Thyroid gland (tissue), 4 donors: ENCODE results near the gene ANAPC2. TPM values are rescaled to one million over a fixed set of nuclear protein-coding genes. Genes with fewer than 3 reads are reported as not detected.
A peak's percentile ranks its signal among the peaks of the same experiment; 100 is the strongest.

ENCODE experiments used
- DNase-seq, 2 donors: peaks; one replicate each; pipeline ENCODE4 v3.0.0-alpha.2; 2019
- H3K27ac ChIP-seq, 3 donors: fragments of 200-600 bp; sonication (generic); 1 replicate in 2 of 3; 2 replicates in 1 of 3; pipeline ENCODE4 v1.5.1; 2016 to 2019; ENCODE audit warnings: mild to moderate bottlenecking in 1 of 3, moderate library complexity in 1 of 3
- H3K27me3 ChIP-seq: fragments of 200-600 bp; sonication (generic); one replicate; pipeline ENCODE4 v1.5.1; 2019
- H3K36me3 ChIP-seq, 2 donors: fragments of 200-600 bp; sonication (generic); one replicate each; pipeline ENCODE4 v1.5.1; 2016 to 2019
- H3K4me1 ChIP-seq, 2 donors: fragments of 200-600 bp; sonication (generic); one replicate each; pipeline ENCODE4 v1.5.1; 2017 to 2019
- H3K4me3 ChIP-seq, 3 donors: fragments of 200-600 bp; sonication (generic); replicated peaks in 1 of 3; 1 replicate in 2 of 3; 2 replicates in 1 of 3; pipeline ENCODE4 v1.5.1; 2016; ENCODE audit warnings: mild to moderate bottlenecking in 1 of 3
- H3K9me3 ChIP-seq: fragments of 200-600 bp; sonication (generic); one replicate; pipeline ENCODE4 v1.5.1; 2017
- POLR2A ChIP-seq, 2 donors: fragments of 450-650 bp; IDR thresholded peaks; one replicate each; pipeline ENCODE4 v1.6.1; 2017; ENCODE audit warnings: antibody characterized with exemption in 2 of 2, mild to moderate bottlenecking in 2 of 2, moderate library complexity in 1 of 2
- WGBS, 2 donors: methylation state at CpG; one replicate each; pipeline ENCODE4 v1.1.5; 2017; 5-methylcytosine and 5-hydroxymethylcytosine counted together
- intact Hi-C: fragments of 100-400 bp; cut with DNase I; formaldehyde crosslinking; loops from one replicate; pipeline ENCODE4 v1.15.1; 2023
- total RNA-seq, 4 donors: library from RNA; depleted of rRNA; stranded (reverse); fragments of >200 nt; gene quantifications; one replicate each; pipeline ENCODE4 v1.2.3, GENCODE V29; 2016
- TF ChIP-seq, protein P1 (sequence below), 6 experiments: fragments of 200-600 bp in 3 of 6; fragments of 450-650 bp in 3 of 6; sonication (generic) in 3 of 6; IDR thresholded peaks; one replicate each; pipeline ENCODE4 v1.5.1; 2016 to 2019; ENCODE audit warnings: antibody characterized with exemption in 6 of 6, mild to moderate bottlenecking in 2 of 6, inconsistent platforms in 1 of 6, moderate library complexity in 1 of 6

ANAPC2 gene
- total RNA-seq, 4 donors from 2014 or later = 25.6 to 34.1 (median 31.8) TPM

DNA sequence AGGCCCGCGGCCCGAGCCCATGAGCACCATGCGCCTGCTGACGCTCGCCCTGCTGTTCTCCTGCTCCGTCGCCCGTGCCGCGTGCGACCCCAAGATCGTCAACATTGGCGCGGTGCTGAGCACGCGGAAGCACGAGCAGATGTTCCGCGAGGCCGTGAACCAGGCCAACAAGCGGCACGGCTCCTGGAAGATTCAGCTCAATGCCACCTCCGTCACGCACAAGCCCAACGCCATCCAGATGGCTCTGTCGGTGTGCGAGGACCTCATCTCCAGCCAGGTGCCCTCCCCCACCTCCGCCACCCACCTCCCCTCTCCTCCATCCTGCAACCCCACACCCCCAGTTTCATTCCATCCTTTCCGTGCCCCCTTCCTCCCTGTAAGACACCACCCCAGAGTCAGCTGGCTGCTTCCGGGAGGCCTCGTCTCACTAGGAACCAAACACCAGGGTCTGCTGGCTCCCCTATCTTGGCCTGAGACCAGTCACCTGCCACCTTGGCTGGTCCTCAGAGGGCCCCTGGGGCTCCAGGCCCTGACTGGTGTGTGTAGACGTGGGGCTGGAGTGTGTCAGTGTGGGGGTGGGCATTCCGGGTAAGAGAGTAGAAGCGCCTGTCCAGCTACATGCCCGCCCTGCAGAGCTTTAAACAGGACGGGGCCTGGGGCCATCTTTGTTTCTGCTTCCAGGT is 48.8 kb downstream of the ANAPC2 start:
- no peak for DNase-seq
- peaks cover 17% of the 10 kb centered on the region for H3K27me3 ChIP-seq
- no peak overlapping the region for H3K27ac ChIP-seq
- H3K4me3 ChIP-seq = no peak overlapping the region
- intact Hi-C loops = no loop called here
- WGBS, 2 donors = 61 to 72% methylated on average over 15 to 17 of the region's 37 CpGs
- no peak for TF ChIP-seq POLR2A (IDR thresholded peaks at IDR 0.05)
- TF ChIP-seq, protein P1, sequence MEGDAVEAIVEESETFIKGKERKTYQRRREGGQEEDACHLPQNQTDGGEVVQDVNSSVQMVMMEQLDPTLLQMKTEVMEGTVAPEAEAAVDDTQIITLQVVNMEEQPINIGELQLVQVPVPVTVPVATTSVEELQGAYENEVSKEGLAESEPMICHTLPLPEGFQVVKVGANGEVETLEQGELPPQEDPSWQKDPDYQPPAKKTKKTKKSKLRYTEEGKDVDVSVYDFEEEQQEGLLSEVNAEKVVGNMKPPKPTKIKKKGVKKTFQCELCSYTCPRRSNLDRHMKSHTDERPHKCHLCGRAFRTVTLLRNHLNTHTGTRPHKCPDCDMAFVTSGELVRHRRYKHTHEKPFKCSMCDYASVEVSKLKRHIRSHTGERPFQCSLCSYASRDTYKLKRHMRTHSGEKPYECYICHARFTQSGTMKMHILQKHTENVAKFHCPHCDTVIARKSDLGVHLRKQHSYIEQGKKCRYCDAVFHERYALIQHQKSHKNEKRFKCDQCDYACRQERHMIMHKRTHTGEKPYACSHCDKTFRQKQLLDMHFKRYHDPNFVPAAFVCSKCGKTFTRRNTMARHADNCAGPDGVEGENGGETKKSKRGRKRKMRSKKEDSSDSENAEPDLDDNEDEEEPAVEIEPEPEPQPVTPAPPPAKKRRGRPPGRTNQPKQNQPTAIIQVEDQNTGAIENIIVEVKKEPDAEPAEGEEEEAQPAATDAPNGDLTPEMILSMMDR (IDR thresholded peaks at IDR 0.05) = no peak
- H3K36me3 ChIP-seq = no peaks in the 10 kb centered on the region
- no peaks in the 10 kb centered on the region for H3K9me3 ChIP-seq
- peaks cover 0 to 3% of the 10 kb centered on the region in 2 donors for H3K4me1 ChIP-seq

DNA sequence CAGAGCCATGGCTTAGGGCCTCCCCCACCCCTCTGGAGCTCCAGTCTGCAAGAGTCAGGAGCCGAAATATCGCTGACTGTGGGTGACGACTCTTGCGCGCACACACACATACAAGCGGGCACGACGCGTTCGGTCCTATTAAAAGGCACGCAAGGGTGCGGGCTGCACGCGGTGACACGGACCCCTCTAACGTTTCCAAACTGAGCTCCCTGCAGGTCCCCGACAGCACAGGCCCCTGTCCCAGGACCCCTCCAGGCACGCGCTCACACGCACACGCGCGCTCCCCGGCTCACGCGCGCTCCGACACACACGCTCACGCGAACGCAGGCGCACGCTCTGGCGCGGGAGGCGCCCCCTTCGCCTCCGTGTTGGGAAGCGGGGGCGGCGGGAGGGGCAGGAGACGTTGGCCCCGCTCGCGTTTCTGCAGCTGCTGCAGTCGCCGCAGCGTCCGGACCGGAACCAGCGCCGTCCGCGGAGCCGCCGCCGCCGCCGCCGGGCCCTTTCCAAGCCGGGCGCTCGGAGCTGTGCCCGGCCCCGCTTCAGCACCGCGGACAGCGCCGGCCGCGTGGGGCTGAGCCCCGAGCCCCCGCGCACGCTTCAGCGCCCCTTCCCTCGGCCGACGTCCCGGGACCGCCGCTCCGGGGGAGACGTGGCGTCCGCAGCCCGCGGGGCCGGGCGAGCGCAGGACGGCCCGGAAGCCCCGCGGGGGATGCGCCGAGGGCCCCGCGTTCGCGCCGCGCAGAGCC is 49.5 kb downstream of the ANAPC2 start, which contains the start of gene GRIN1:
TSS of gene GRIN1 (plus strand) at position 433 of the 746 bp plus-strand sequence. CDS start 333 bp downstream, outside the sequence.
- Histone ChIP-seq H3K27ac (no peak within 1 kb of the TSS), H3K4me3 (no peak within 1 kb of the TSS), H3K9me3 (no peaks in the 10 kb centered on the region), H3K4me1 (peaks cover 0 to 3% of the 10 kb centered on the region in 2 donors), H3K36me3 (no peaks in the 10 kb centered on the region), H3K27me3 (peaks cover 17% of the 10 kb centered on the region)
- WGBS, 2 donors = 23% methylated on average over 6 of the region's 104 CpGs; no CpG with 5 or more reads in 1 of the 2 donors
- TF ChIP-seq, protein P1 (IDR thresholded peaks at IDR 0.05) = no peak
- TF ChIP-seq POLR2A (IDR thresholded peaks at IDR 0.05) = no peak
- intact Hi-C loops = no loop called here
- DNase-seq = peak; percentile 41 to 50

DNA sequence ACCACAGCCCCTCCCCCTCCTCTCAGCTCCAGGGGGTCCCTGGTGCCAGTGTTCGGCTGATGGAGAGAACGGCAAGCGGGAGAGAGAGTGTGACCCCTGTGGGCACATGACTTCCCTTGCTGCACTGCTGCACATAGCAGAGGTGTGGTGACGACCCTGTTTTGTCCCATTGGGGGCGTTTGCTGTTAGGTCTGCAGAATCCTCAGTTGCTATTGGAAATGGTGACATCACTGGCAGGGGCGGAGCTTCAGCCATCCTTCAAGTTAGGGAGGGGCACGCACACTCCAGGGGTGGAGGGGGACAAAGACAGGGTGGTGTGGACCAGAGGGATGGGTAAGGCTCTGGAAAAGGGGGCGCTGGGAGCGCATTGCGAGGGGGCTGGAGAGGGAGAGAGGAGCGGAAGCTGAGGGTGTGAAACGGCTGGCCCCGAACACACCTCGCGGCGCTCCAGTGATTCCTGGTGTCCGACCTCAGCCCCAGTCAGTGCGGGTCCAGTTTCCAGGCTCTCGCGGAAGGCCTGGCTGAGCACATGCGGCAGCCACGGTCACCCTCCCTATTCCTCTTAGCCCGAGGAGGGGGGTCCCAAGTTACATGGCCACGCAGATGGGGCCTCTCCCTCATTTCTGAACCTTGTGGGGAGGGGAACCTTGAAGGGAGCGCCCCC is 50.2 kb downstream of the ANAPC2 start:
- no peaks in the 10 kb centered on the region for H3K36me3 ChIP-seq
- 10% methylated on average over 15 to 24 of the region's 25 CpGs for WGBS, 2 donors
- H3K9me3 ChIP-seq = no peaks in the 10 kb centered on the region
- TF ChIP-seq, protein P1 (IDR thresholded peaks at IDR 0.05) = no peak
- H3K27me3 ChIP-seq = peaks cover 17% of the 10 kb centered on the region
- DNase-seq = no peak
- intact Hi-C loops = no loop called here
- no peak overlapping the region for H3K27ac ChIP-seq
- H3K4me3 ChIP-seq = no peak overlapping the region
- peaks cover 0 to 3% of the 10 kb centered on the region in 2 donors for H3K4me1 ChIP-seq

DNA sequence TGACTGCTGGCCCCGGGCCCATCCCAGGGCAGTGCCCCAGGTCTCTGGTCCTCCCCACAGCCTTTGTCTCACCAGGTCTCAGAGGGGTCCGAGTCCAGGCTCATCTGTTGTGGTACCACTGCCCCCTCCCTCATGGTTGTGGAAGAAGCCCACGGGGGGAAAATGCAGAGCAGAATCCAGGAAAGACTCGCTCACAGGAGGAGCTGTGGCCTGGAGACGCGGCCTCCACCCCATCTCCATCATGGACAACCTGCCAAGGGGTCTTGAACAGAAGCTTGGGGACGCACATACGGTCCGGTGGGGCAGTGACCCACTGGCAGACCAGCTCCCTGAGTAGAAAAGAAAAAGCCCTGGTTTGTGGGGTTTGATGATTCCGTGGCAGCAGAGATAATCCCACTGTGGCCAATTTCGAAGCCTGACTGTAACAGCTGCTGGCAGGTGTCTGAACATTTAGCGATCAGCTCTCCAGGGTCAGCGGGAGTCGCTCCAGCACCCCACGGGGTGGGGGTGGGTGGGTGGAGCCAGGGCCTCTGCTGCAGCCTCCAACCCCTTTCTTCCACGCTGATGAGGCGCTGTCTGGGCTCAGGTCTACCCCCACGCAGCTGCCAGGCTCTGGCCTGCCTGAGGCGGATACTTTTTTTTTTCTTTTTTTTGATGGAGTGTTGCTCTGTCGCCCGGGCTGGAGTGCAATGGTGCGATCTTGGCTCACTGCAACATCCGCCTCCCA is 51.3 kb downstream of the ANAPC2 start:
- DNase-seq = no peak
- 76 to 78% methylated on average over 20 to 23 of the region's 23 CpGs for WGBS, 2 donors

More for the DNA sequence above, 51.3 kb downstream of the ANAPC2 start:
- no peak overlapping the region for H3K4me3 ChIP-seq
- peaks cover 17% of the 10 kb centered on the region for H3K27me3 ChIP-seq
- intact Hi-C loops = no loop called here
- H3K36me3 ChIP-seq = no peaks in the 10 kb centered on the region
- TF ChIP-seq, protein P1 (IDR thresholded peaks at IDR 0.05) = no peak
- TF ChIP-seq POLR2A (IDR thresholded peaks at IDR 0.05) = no peak
- H3K4me1 ChIP-seq = peaks cover 0 to 3% of the 10 kb centered on the region in 2 donors
- H3K27ac ChIP-seq = no peak overlapping the region
- H3K9me3 ChIP-seq = no peaks in the 10 kb centered on the region
